Colon (tissue), 2 donors: ENCODE measurements around the gene USH2A.

Experiments used
- FAIRE-seq: peaks from 2 replicates; lab custom pipeline; 2012; peaks lifted over from hg19 to GRCh38; lab: Jason Lieb, UNC
- donor health status: control.
- donor health status: control.

USH2A gene

GRCh38 chr1:216123446-216124191, 299.6 kb downstream of the USH2A start:
- FAIRE-seq = no peak

GRCh38 chr1:216119600-216119999, 303.6 kb downstream of the USH2A start:
- FAIRE-seq = no peak

- no peak for FAIRE-seq
Observed at GRCh38 chr1:216114180-216114579, 309.1 kb downstream of the USH2A start.

GRCh38 chr1:216113181-216113580, 310.1 kb downstream of the USH2A start:
- FAIRE-seq = no peak

- FAIRE-seq = no peak
Observed at GRCh38 chr1:216111842-216112241, 311.4 kb downstream of the USH2A start.

GRCh38 chr1:216095400-216095799, 327.8 kb downstream of the USH2A start:
- FAIRE-seq = no peak

GRCh38 chr1:216090556-216090955, 332.7 kb downstream of the USH2A start:
- no peak for FAIRE-seq

GRCh38 chr1:216086678-216087077, 336.6 kb downstream of the USH2A start:
- no peak for FAIRE-seq

GRCh38 chr1:216081445-216081844, 341.8 kb downstream of the USH2A start:
- FAIRE-seq = no peak

GRCh38 chr1:216076751-216077150, 346.5 kb downstream of the USH2A start:
- FAIRE-seq = no peak

GRCh38 chr1:216075339-216075738, 347.9 kb downstream of the USH2A start:
- no peak for FAIRE-seq

- no peak for FAIRE-seq
Observed at GRCh38 chr1:216073793-216074595, 349.3 kb downstream of the USH2A start.

- FAIRE-seq = no peak
Observed at GRCh38 chr1:216071262-216071661, 352.0 kb downstream of the USH2A start.

GRCh38 chr1:216064643-216065042, 358.6 kb downstream of the USH2A start:
- FAIRE-seq = no peak

- no peak for FAIRE-seq
Observed at GRCh38 chr1:216057947-216058346, 365.3 kb downstream of the USH2A start.

- no peak for FAIRE-seq
Observed at GRCh38 chr1:216057063-216057462, 366.2 kb downstream of the USH2A start.

GRCh38 chr1:216055004-216055403, 368.2 kb downstream of the USH2A start:
- FAIRE-seq = no peak

- FAIRE-seq = no peak
Observed at GRCh38 chr1:216054600-216054999, 368.6 kb downstream of the USH2A start.

- no peak for FAIRE-seq
Observed at GRCh38 chr1:216051071-216051470, 372.2 kb downstream of the USH2A start.

- no peak for FAIRE-seq
Observed at GRCh38 chr1:216049741-216050430, 373.4 kb downstream of the USH2A start.

- no peak for FAIRE-seq
Observed at GRCh38 chr1:216047811-216048572, 375.3 kb downstream of the USH2A start.

- FAIRE-seq = no peak
Observed at GRCh38 chr1:216046336-216046735, 376.9 kb downstream of the USH2A start.
